HL-60 (cell line): ENCODE results near the gene MS4A10.

Experiments
- DNase-seq, 2 experiments: peaks; one replicate each; pipeline ENCODE4 v3.0.0-alpha.2; 2010 to 2020; ENCODE audit warnings: low read depth in 1 of 2, low spot score in 1 of 2
- H3K27ac ChIP-seq: fragments of 250-450 bp; sonication (Bioruptor Pico); replicated peaks from 2 replicates; pipeline ENCODE4 v1.5.1; 2020; ENCODE audit warnings: mild to moderate bottlenecking, moderate library complexity
- H3K27me3 ChIP-seq: fragments of 250-450 bp; sonication (Bioruptor Pico); 2 replicates; pipeline ENCODE4 v1.5.1; 2021; ENCODE audit warnings: mild to moderate bottlenecking, moderate library complexity; ENCODE audit not compliant: insufficient read depth, poor library complexity, severe bottlenecking
- H3K4me3 ChIP-seq: replicated peaks from 2 replicates; pipeline ENCODE4 v1.5.1; 2011; ENCODE audit warnings: mild to moderate bottlenecking, control low read depth, low read length; ENCODE audit not compliant: insufficient read depth
- CTCF ChIP-seq: IDR thresholded peaks from one replicate; pipeline ENCODE4 v1.5.1; 2011; ENCODE audit warnings: low read length, control low read depth, inconsistent platforms; ENCODE audit not compliant: insufficient read depth
- GABPA ChIP-seq: IDR thresholded peaks from 2 replicates; pipeline ENCODE4 v1.6.1; 2012; ENCODE audit warnings: low read depth
- POLR2AphosphoS5 ChIP-seq: IDR thresholded peaks from 2 replicates; pipeline ENCODE4 v1.6.1; 2012; ENCODE audit warnings: low read depth
- REST ChIP-seq: IDR thresholded peaks from 2 replicates; pipeline ENCODE4 v1.6.1; 2012; ENCODE audit warnings: low read depth; ENCODE audit not compliant: insufficient replicate concordance
- SPI1 ChIP-seq: IDR thresholded peaks from 2 replicates; pipeline ENCODE4 v1.6.1; 2012; ENCODE audit warnings: low read depth, mild to moderate bottlenecking, borderline replicate concordance

MS4A10 gene

GRCh38 chr11:60841797-60842667 is 56.9 kb downstream of the MS4A10 start, which contains the start of gene CCDC86:
TSS of gene CCDC86 (plus strand) at chr11:60842113. CDS start at chr11:60842125, 12 bp downstream.
- TF ChIP-seq REST = no peak
- peak; percentile 80; the same call in 1 of the 2 replicates for TF ChIP-seq POLR2AphosphoS5
- DNase-seq = peak; percentile 93 to 96
- peak within 1 kb of the TSS; percentile 85 for H3K27ac ChIP-seq
- no peaks in the 10 kb centered on the region for H3K27me3 ChIP-seq
- H3K4me3 ChIP-seq = peak within 1 kb of the TSS; percentile 81

GRCh38 chr11:60842668-60843600 is 57.8 kb downstream of the MS4A10 start:
- Histone ChIP-seq H3K4me3 (peak overlapping the region; percentile 81), H3K27ac (peak overlapping the region; percentile 85), H3K27me3 (no peaks in the 10 kb centered on the region)
- peak in 1 of 2 experiments; percentile 25 for DNase-seq
- TF ChIP-seq POLR2AphosphoS5 (no peak), SPI1 (no peak), CTCF (no peak), REST (no peak), GABPA (no peak)

- Histone ChIP-seq H3K4me3 (peak overlapping the region; percentile 81), H3K27ac (peak overlapping the region; percentile 85), H3K27me3 (no peaks in the 10 kb centered on the region)
- DNase-seq = no peak
- TF ChIP-seq POLR2AphosphoS5 (no peak), CTCF (no peak), SPI1 (no peak), GABPA (no peak), REST (no peak)
Observed at GRCh38 chr11:60844045-60844869, 59.1 kb downstream of the MS4A10 start.
